Kasumi-1 (cell line): Measurements from ENCODE around the gene WWOX.
A peak's percentile ranks its signal among the peaks of the same experiment; 100 is the strongest.
"Not testable (repeated sequence)": the region's sequence is repeated elsewhere in the genome, so short reads cannot be mapped to it uniquely, and the experiment has no call there.

Experiments
- DNase-seq, 2 experiments: peaks; one replicate each; lab custom pipeline; 2025; lab: John Stamatoyannopoulos, UW

The WWOX gene

GRCh38 chr16:78502812-78503350, 403.4 kb downstream of the WWOX start:
- no peak for DNase-seq

GRCh38 chr16:78503602-78504001, 404.1 kb downstream of the WWOX start:
- DNase-seq, result peak; percentile 24 to 35

DNA sequence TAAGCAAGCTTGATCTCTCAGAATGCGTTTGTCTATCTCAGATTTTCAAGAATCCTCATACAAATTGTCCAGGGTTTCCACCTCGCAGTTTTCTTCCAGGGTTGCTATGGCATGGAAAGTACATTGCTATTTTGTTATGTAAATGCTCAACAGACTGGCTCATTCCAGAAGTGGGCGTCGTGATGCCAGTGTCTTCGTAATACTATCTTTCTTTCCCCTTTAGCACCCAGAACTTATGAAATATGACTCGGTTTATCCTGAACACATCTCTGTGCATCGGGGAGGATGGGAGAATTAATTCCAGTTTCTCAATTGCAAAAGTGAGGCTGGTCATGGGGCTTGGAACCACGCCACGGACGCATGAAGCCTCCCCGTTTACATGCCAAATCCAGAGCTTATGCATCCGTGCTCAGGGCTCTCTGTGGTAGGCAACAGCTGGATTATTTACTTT, 405.0 kb downstream of the WWOX start:
- DNase-seq, result no peak

DNA sequence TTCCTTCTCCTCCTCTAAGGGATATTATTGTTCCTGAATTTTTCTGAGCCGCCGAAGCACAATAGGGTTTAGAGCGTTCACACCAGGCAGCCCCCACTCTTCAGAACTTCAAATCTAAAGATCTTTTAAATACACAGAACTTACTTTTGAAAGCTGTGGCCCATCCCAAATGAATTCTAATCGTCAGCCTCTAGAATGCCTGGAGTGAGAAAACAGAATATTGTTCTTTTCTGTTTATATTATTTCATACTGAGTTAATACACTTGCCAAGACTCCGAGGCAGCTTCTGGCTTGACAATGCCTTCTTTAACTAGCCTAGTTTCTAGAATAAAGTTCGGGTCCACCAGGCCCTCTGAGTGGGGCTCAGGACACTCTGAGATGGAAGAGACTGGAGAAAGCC, 405.6 kb downstream of the WWOX start:
- no peak for DNase-seq

DNA sequence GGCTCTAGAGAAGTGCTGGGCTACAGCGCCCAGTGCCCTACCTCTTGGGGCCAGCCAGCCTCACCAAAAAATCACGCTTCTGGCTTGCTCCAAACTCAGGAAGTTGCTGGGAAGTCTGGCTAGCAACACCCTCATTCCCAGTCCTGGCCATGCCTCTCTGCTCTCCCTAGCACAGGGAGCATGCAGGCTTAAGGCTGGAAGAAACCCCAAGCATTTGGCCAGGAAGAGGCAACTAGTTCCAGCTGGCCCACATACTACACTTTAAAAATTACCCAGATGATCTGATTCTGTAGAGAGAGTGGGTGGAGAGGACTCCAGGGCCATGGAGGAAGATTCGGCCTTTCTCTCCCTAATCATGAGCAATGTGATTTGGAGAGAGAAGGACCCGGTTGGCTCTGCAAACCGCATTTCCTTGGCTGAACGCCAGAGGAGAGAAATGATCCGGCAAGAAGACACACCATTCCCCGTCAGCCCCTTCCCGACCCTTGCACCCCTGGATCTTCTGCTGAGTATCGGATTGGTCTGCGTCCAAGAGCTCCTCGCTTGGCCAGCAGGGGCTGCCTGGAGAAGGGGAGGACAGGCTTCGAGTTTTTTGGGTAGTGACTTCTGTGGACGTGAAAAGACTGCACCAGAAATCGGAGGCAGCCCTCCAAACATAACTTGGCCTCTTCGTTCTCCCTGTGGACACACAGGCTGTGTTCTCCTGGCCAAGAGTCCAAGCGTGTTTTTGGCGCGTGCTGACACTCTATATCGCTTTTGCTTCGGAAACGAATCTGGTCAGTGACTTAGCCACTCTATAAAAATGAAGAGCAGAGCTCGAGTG, 406.3 kb downstream of the WWOX start:
- DNase-seq, result no peak

- no peak for DNase-seq
These were observed 407.1 kb downstream of the WWOX start for GRCh38 chr16:78506367-78507193.

GRCh38 chr16:78507576-78507975, 408.1 kb downstream of the WWOX start:
- DNase-seq, result no peak

DNA sequence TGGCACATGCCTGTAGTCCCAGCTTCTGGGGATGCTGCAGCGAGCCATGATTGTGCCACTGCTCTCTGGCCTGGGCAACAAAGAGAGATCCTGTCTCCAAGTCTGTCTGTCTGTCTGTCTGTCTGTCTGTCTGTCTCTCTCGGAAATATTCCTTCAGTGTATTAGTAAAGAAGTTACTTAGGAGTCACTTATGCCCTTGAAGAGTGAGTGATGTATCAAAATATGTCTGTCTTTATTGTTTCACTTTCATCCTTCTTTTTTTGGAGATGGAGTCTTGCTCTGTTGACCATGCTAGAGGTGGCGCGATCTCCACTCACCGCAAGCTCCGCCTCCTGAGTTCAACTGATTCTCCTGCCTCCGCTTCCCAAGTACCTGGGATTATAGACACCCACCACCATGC, 410.5 kb downstream of the WWOX start:
- no peak for DNase-seq

DNA sequence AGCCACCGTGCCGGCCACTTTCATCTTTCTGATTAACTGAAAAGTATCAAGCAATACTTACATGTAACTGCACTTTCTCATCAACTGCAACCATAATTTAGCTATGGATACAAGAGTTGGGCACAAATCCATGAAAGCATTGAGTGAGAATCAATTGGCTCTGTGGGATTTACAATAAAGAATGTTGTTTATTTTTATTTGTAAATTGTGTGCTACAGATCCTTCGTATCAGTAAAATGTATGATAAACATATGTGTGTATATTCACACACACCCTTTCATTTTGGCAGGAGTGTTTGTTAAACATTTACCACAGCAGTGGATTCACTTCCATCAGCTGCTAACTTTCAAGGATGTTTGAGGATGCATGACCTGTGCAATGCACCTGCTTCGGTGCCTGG, 411.0 kb downstream of the WWOX start:
- no peak for DNase-seq

DNA sequence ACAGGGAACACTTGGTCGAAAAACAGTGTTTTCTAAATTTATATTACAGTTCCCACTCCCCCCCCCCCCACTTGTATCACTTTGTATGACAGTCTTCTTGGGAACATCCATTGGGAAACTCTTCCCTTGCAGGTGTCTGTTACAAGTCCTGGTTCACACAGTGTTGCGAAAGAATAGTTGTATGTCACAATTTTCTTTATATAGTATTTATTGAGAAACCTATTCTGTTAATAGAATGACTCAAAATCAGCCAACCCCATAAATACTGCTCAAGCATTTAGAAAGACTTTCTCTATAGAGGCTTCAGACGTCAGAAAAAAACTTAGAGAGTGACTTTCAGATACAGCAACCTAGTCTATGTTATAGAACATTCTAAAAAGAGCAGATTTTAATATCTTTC, 414.4 kb downstream of the WWOX start:
- DNase-seq, result no peak

DNA sequence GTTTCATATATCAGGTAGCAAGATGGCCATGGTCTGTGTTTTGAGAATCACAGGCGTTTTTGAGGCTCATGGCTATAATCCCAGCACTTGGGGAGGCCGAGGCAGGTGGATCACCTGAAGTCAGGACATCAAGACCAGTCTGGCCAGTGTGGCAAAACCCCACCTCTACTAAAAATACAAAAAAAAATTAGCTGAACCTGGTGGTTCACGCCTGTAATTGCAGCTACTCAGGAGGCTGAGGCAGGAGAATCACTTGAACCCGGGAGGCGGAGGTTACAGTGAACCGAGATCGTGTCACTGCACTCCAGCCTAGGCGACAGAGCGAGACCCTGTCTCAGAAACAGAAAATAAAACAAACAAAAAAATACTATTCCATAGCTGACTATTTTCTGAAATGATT, 415.4 kb downstream of the WWOX start:
- DNase-seq, result not testable (repeated sequence)

- no peak for DNase-seq
These were observed 416.0 kb downstream of the WWOX start for GRCh38 chr16:78515421-78515820.

DNA sequence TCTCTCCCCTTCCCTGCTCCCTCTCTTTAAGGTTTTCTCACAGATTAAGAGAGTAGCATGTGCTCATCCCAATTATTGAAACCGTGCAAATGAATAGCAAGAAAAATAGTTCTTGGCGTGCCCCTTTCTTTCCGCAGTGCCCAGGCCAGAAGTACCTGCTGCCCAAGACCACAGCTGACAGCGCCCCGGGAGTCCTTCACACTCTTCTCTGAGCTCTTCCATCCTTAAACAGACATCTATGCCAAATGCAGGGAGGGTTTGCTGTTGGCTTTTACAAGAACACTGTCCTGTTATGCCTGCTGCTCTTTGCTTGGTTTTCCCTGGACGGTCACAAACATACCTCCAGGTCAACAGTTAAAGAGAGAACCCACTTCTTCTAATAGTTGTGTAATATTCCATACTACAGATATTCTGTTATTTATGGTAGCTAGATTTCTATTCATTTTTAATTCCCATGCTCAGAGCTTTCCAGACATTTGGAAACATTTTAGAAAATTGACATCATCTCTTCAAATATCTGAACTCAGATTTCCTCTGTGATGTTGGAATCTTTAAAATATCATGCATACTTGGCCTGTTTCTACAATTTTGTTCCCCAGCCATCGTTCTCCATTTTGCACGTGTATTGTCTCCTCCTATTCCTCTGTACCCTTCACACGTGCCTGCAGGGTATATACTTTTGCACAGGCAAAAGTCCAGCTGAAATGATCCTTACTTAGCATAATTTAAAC, 416.7 kb downstream of the WWOX start:
- DNase-seq, result no peak

GRCh38 chr16:78519896-78520295, 420.4 kb downstream of the WWOX start:
- no peak for DNase-seq

GRCh38 chr16:78520470-78520869, 421.0 kb downstream of the WWOX start:
- DNase-seq, result no peak

GRCh38 chr16:78522327-78522726, 422.9 kb downstream of the WWOX start:
- no peak for DNase-seq

DNA sequence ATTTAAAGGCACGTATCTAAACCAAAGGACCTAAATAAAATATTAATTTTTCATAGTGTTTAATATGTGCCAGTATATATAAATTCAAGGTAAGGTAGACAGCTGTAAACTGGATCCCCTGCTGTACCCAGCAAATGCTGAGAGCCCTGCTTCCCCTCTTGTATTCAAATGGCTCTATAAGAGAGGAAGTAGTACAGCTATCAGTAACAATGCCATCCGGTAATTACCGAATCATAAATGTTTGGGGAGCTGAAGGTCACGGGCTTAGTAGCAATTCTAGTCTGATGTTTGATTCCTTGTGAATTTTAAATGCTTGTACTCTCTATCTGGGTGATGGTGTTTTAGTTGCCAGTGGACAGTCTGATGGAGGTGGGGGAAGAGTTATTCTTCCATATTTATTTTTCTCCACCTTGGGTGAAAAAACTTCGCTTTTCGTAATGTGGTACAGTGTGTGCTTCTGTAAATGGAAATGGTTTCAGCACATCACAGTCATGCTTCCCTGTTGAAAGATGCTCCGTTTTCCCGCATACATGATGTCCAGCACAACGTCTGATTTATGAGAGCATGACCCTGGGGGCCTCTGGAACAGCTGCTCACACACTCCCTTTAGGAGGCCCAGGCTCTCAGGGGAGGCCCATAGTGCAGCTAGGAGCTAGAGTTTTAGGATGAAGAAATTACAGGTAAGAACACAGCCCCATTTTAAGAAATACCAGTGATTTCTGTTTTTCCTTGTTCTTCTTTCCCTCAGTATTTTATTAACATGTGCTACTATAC, 423.9 kb downstream of the WWOX start:
- peak in 1 of 2 experiments; percentile 3 for DNase-seq

DNA sequence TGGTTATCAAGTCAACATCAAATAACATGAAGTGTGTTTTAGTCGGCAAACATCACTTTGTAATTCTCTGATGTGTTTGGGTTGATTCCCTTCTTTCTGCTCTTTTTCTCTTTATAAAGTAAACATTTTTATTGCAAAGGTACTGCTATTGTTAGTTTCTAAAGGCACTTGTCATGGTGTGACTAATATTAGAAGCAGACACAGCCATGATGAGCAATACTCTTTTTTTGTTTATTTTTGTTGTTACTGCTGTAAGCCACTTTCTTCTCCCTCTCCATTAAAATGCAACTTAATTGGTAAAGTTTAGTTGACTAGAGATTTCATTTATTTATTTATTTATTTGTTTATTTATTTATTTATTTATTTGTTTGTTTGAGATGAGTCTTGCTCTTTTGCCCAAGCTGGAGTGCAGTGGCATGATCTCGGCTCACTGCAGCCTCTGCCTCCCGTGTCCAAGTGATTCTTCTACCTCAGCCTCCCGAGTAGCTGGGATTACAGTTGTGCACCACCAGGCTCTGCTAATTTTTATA, 424.7 kb downstream of the WWOX start:
- no peak for DNase-seq

DNA sequence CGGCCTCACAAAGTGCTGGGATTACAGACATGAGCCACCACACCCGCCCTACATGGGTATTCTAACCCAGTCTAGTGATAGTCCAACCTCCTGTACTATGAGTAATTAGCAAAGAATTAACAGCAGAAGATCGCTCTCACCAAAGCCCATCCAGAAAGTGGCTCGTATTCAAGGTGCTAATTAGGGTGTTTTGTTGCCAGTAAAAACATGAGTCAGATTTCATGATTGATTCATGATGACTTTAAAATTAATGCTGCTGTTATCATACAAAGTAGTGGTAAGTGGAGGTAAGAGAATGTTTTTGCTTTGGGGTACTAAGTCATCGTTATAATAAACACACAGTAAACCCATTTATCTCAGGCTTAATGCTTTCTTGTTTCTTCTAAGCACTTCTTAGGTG, 428.8 kb downstream of the WWOX start:
- DNase-seq, result no peak

- no peak for DNase-seq
These were observed 430.4 kb downstream of the WWOX start for GRCh38 chr16:78529881-78530280.

- no peak for DNase-seq
These were observed 430.8 kb downstream of the WWOX start for GRCh38 chr16:78530283-78530682.
